Ascending aorta (tissue), 2 donors: ENCODE data around the gene CCL20. TPM values are rescaled to one million over a fixed set of nuclear protein-coding genes. Genes with fewer than 3 reads are reported as not detected.

Experiments
- DNase-seq, 2 donors: peaks; one replicate each; pipeline ENCODE4 v3.0.0-alpha.2; 2019; ENCODE audit warnings: low spot score in 2 of 2
- H3K27ac ChIP-seq, 2 donors: fragments of 200-600 bp; sonication (generic); one replicate each; pipeline ENCODE4 v1.5.1; 2016 to 2017; ENCODE audit warnings: mild to moderate bottlenecking in 1 of 2
- H3K27me3 ChIP-seq: fragments of 200-600 bp; sonication (generic); one replicate; pipeline ENCODE4 v1.5.1; 2017
- H3K36me3 ChIP-seq, 2 donors: fragments of 200-600 bp; sonication (generic); one replicate each; pipeline ENCODE4 v1.5.1; 2016
- H3K4me1 ChIP-seq, 2 donors: fragments of 200-600 bp; sonication (generic); one replicate each; pipeline ENCODE4 v1.5.1; 2016 to 2017; ENCODE audit warnings: mild to moderate bottlenecking in 1 of 2
- H3K4me3 ChIP-seq, 2 donors: fragments of 200-600 bp; sonication (generic); one replicate each; pipeline ENCODE4 v1.5.1; 2016 to 2017; ENCODE audit warnings: mild to moderate bottlenecking in 1 of 2
- H3K9me3 ChIP-seq, 2 donors: fragments of 200-600 bp; sonication (generic); one replicate each; pipeline ENCODE4 v1.5.1; 2016
- CTCF ChIP-seq, 3 experiments: fragments of 200-600 bp in 2 of 3; fragments of 450-650 bp in 1 of 3; sonication (generic) in 2 of 3; IDR thresholded peaks; one replicate each; pipeline ENCODE4 v1.5.1; 2016 to 2019; ENCODE audit warnings: antibody characterized with exemption in 3 of 3, mild to moderate bottlenecking in 1 of 3, moderate library complexity in 1 of 3
- intact Hi-C: fragments of 100-400 bp; cut with DNase I; formaldehyde crosslinking; loops from one replicate; pipeline ENCODE4 v1.15.1; 2023
- total RNA-seq: library from RNA; depleted of rRNA; stranded (reverse); fragments of >200 nt; gene quantifications from one replicate; pipeline ENCODE4 v1.1.0, GENCODE V29; 2016

Gene CCL20, protein sequence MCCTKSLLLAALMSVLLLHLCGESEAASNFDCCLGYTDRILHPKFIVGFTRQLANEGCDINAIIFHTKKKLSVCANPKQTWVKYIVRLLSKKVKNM
- total RNA-seq = not detected

DNA sequence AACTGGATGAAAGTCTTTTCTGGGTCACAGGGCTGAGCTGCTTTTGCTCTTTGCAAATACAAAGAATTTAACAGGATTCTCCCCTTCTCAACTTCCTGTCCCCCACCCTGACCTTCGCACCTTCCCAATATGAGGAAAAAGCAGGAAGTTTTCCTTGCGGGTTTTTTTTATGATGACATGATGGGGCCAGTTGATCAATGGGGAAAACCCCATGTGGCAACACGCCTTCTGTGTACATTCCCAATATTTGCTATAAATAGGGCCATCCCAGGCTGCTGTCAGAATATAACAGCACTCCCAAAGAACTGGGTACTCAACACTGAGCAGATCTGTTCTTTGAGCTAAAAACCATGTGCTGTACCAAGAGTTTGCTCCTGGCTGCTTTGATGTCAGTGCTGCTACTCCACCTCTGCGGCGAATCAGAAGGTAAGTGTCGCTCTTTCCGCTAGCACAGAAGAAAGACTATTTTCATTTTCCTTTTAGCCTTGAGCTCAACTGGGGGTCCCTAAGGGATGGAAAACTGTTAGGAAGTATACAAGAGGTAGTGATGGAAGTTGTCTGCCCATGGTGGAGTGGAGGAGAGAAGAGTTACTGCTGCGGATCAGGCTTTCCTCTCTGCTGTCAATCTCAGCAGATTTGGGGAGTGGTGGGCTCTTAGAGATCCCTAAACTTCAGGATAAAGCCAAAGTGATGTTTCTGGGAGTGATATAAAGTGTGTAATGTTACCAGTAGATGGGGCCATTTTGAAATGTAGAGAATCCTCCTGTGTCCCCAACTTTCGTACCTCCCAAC is at the start of gene CCL20:
Gene CCL20, plus strand, starts transcription at position 281 of the 792 bp plus-strand sequence. Its CDS starts 70 bp downstream, at position 351.
- no peak for DNase-seq

DNA sequence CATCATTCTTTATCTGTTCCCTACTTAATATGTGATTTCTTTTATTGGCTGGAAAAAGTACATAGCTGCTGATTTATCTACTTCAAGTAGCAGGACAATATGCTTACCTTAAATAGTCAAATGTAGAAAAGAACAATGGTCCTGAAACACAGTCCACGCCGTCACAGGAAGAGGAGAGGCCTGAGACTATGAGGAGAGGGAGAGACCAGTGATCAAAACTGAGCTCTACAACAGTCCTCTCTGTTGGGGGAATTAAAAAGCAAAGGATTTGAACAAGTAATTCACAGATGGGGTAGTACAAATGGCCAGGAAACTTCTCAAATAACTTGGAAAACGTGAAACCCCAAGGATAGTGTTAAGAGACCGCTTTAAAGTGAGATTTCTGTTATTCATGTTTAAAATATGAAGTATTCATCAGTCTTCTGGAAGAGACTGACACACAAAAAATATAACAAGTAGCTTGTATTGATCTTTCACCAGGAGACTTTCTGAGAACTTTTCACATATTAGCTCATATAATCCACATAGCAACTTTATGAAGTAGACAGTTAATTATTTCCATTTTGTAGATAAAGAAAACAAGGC is 47.8 kb upstream of the CCL20 start:
- Histone ChIP-seq H3K27ac (peak overlapping the region; percentile 29 to 60), H3K4me3 (no peak overlapping the region), H3K4me1 (peaks cover 0 to 11% of the 10 kb centered on the region in 2 donors), H3K36me3 (no peaks in the 10 kb centered on the region), H3K9me3 (no peaks in the 10 kb centered on the region), H3K27me3 (no peaks in the 10 kb centered on the region)
- intact Hi-C loops = loop anchor here (1.0 to 2.0 kb wide), 4 partner anchors 49 to 360 kb away; partner anchors contain the start of gene AGFG1
- DNase-seq = no peak
- no peak for TF ChIP-seq CTCF (IDR thresholded peaks at IDR 0.05)

More for the DNA sequence above, at the start of gene CCL20:
- Histone ChIP-seq H3K4me3 (no peak within 1 kb of the TSS), H3K27ac (no peak within 1 kb of the TSS), H3K27me3 (no peaks in the 10 kb centered on the region), H3K9me3 (no peaks in the 10 kb centered on the region), H3K4me1 (peaks cover 6 to 20% of the 10 kb centered on the region in 2 donors), H3K36me3 (no peaks in the 10 kb centered on the region)
- no peak for TF ChIP-seq CTCF (IDR thresholded peaks at IDR 0.05)
- intact Hi-C loops = loop anchor here (10.0 kb wide), 1 partner anchor 1441 kb away; no protein-coding TSS in a partner anchor

GRCh38 chr2:227766373-227766883 is 47.2 kb upstream of the CCL20 start:
- peak in 1 of 2 donors; percentile 91 for DNase-seq
- intact Hi-C loops = loop anchor here (1.0 to 2.0 kb wide), 4 partner anchors 49 to 360 kb away; partner anchors contain the start of gene AGFG1
- Histone ChIP-seq H3K4me1 (peaks cover 0 to 11% of the 10 kb centered on the region in 2 donors), H3K4me3 (no peak overlapping the region), H3K9me3 (no peaks in the 10 kb centered on the region), H3K36me3 (no peaks in the 10 kb centered on the region), H3K27me3 (no peaks in the 10 kb centered on the region), H3K27ac (peak overlapping the region; percentile 29 to 60)
- TF ChIP-seq CTCF (IDR thresholded peaks at IDR 0.05) = peak; percentile 82 to 85 (median 85)

- no peak overlapping the region for H3K4me3 ChIP-seq
- no peaks in the 10 kb centered on the region for H3K27me3 ChIP-seq
- DNase-seq = no peak
- no peaks in the 10 kb centered on the region for H3K36me3 ChIP-seq
- no peaks in the 10 kb centered on the region for H3K9me3 ChIP-seq
- H3K4me1 ChIP-seq = peaks cover 0 to 8% of the 10 kb centered on the region in 2 donors
- H3K27ac ChIP-seq = no peak overlapping the region
- intact Hi-C loops = loop anchor here (2.0 kb wide), 1 partner anchor 295 kb away; the partner anchor contains the start of gene AGFG1
- no peak for TF ChIP-seq CTCF (IDR thresholded peaks at IDR 0.05)
Measured at GRCh38 chr2:227767830-227768229, 45.8 kb upstream of the CCL20 start.

GRCh38 chr2:227772197-227772661 is 41.4 kb upstream of the CCL20 start:
- Histone ChIP-seq H3K27ac (no peak overlapping the region), H3K27me3 (no peaks in the 10 kb centered on the region), H3K9me3 (no peaks in the 10 kb centered on the region), H3K36me3 (no peaks in the 10 kb centered on the region), H3K4me3 (no peak overlapping the region), H3K4me1 (no peaks in the 10 kb centered on the region)
- intact Hi-C loops = no loop called here
- no peak for TF ChIP-seq CTCF (IDR thresholded peaks at IDR 0.05)
- no peak for DNase-seq
